ENCODE results near the gene ASPSCR1.

GRCh38 chr17:81927653-81928543 is 49.5 kb upstream of the ASPSCR1 start, which contains the start of gene MAFG:
- TF ChIP-seq CTCF (conservative IDR thresholded peaks at IDR 0.05): no peak; the same call in 1 of the 2 replicates
- TF ChIP-seq ZFX (IDR thresholded peaks at IDR 0.05): peak; percentile 36; the same call in 1 of the 2 replicates

All from C4-2B (cell line).